ENCODE measurements around the gene POU2F3. TPM values are rescaled to one million over a fixed set of nuclear protein-coding genes. Genes with fewer than 3 reads are reported as not detected.

The POU2F3 gene
- polyA plus RNA-seq (2013): 18.6 and 19.6 TPM in 2 replicates

DNA sequence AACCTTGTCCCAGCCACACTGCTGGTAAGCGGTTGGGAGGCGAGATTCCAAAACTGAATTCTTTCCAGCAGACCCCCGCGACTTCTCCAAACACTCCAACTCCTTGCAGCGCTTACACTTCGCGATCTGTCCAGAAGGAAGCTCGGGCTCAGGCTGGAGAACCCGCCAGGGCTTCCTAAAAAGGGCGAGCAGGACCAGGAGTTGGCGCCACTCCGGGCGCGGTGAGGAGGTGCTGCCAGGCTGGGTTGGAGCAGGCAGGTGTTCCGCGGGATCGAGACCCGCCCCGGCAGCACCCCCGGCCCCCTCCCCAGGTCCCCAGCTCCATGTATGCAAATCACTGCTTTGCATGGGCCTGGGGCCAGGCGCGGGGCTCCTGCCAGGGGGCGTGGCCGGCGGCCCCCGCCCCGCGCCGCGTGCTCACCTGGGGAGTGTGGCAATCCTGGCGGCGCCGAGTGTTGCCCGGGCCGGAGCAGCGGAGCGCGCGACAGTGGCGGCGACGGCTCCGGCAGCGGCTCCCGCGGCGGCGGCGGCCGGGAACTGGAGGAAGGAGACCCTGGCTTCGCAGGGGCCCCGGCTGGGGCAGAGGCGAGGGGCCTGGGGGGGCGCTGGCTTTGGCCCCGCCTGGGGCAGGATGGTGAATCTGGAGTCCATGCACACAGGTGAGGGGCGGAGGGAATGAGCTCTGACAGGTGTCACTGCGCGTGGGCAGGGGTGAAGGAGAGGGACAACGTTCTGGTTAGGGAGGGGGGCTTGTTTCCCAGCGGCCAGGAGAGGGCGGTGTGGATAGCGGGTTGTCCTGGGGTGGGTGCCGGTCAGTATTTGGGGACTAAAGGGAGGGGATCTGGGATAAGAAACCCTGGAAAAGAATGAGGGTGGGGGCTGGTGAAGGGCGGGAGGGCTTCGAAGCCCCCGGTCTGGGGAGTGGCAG is at the start of gene POU2F3:
Gene POU2F3 (plus strand): TSS at position 428 of the 928 bp plus-strand sequence. CDS start 204 bp downstream, at position 632.
- Histone ChIP-seq H2AFZ (ENCODE audit: insufficient read depth, low read length, poor library complexity) (no peak within 1 kb of the TSS), H3K4me2 (ENCODE audit: low read length) (peak within 1 kb of the TSS; percentile 58), H3K4ac (ENCODE audit: low read depth, low read length) (no peak within 1 kb of the TSS), H4K91ac (ENCODE audit: low read depth, low read length) (no peak within 1 kb of the TSS), H4K12ac (ENCODE audit: low read depth, low read length) (no peak within 1 kb of the TSS), H3K4me3 (ENCODE audit: low read depth, low read length) (peak within 1 kb of the TSS; percentile 21), H3K9ac (ENCODE audit: low read length) (no peak within 1 kb of the TSS), H3K14ac (ENCODE audit: low read length) (no peak within 1 kb of the TSS), H3K27ac (ENCODE audit: low read depth, low read length) (no peak within 1 kb of the TSS), H2BK120ac (ENCODE audit: insufficient read depth, low read length, poor library complexity) (no peak within 1 kb of the TSS), H3K79me2 (ENCODE audit: control insufficient read depth, insufficient read depth, low read length, poor library complexity) (no peaks in the 10 kb centered on the region), H3K36me3 (ENCODE audit: control insufficient read depth in 1 of 2, insufficient read depth in 2 of 2, low read length in 2 of 2) (no peaks in the 10 kb centered on the region), H3K23ac (ENCODE audit: low read length) (peak within 1 kb of the TSS; percentile 58), H2AK5ac (ENCODE audit: low read length) (no peak within 1 kb of the TSS), H2BK5ac (ENCODE audit: low read depth, low read length, poor library complexity) (no peak within 1 kb of the TSS), H2BK12ac (ENCODE audit: low read length) (no peak within 1 kb of the TSS), H3K27me3 (ENCODE audit: insufficient read depth, low read length) (peaks cover 17% of the 10 kb centered on the region), H3K9me3 (ENCODE audit: insufficient read depth, low read depth, low read length) (peaks cover 2% of the 10 kb centered on the region), H3K79me1 (ENCODE audit: low read length) (peaks cover 3% of the 10 kb centered on the region), H3K4me1 (ENCODE audit: control insufficient read depth in 1 of 2, insufficient read depth in 2 of 2, low read length in 2 of 2) (peaks cover 9% of the 10 kb centered on the region in 2 experiments), H3K18ac (ENCODE audit: low read length) (no peak within 1 kb of the TSS), H4K8ac (ENCODE audit: low read depth, low read length) (no peak within 1 kb of the TSS)
- WGBS (ENCODE audit: extremely low coverage, insufficient coverage, insufficient read length): no CpG with 5 or more reads among the region's 66 CpGs
- no peak for DNase-seq

GRCh38 chr11:120191058-120191457 is 48.9 kb upstream of the POU2F3 start:
- H4K91ac ChIP-seq (ENCODE audit: low read depth, low read length): no peak overlapping the region
- H3K4ac ChIP-seq (ENCODE audit: low read depth, low read length): no peak overlapping the region
- no peak overlapping the region for H2AK5ac ChIP-seq (ENCODE audit: low read length)
- H3K4me2 ChIP-seq (ENCODE audit: low read length): no peak overlapping the region
- no CpG with 5 or more reads among the region's 4 CpGs for WGBS (ENCODE audit: extremely low coverage, insufficient coverage, insufficient read length)
- no peak overlapping the region for H2BK120ac ChIP-seq (ENCODE audit: insufficient read depth, low read length, poor library complexity)
- H3K79me2 ChIP-seq (ENCODE audit: control insufficient read depth, insufficient read depth, low read length, poor library complexity): no peaks in the 10 kb centered on the region
- H3K14ac ChIP-seq (ENCODE audit: low read length): no peak overlapping the region
- H4K8ac ChIP-seq (ENCODE audit: low read depth, low read length): no peak overlapping the region
- H3K27me3 ChIP-seq (ENCODE audit: insufficient read depth, low read length): no peaks in the 10 kb centered on the region
- H3K36me3 ChIP-seq (ENCODE audit: control insufficient read depth in 1 of 2, insufficient read depth in 2 of 2, low read length in 2 of 2): no peaks in the 10 kb centered on the region
- no peak for DNase-seq
- no peak overlapping the region for H3K9ac ChIP-seq (ENCODE audit: low read length)
- no peak overlapping the region for H3K23ac ChIP-seq (ENCODE audit: low read length)
- H3K18ac ChIP-seq (ENCODE audit: low read length): no peak overlapping the region
- H2AFZ ChIP-seq (ENCODE audit: insufficient read depth, low read length, poor library complexity): no peak overlapping the region
- H2BK5ac ChIP-seq (ENCODE audit: low read depth, low read length, poor library complexity): no peak overlapping the region
- H3K9me3 ChIP-seq (ENCODE audit: insufficient read depth, low read depth, low read length): peaks cover 4% of the 10 kb centered on the region
- no peak overlapping the region for H2BK12ac ChIP-seq (ENCODE audit: low read length)
- no peaks in the 10 kb centered on the region for H3K4me1 ChIP-seq (ENCODE audit: control insufficient read depth in 1 of 2, insufficient read depth in 2 of 2, low read length in 2 of 2)
- no peak overlapping the region for H4K12ac ChIP-seq (ENCODE audit: low read depth, low read length)
- H3K4me3 ChIP-seq (ENCODE audit: low read depth, low read length): no peak overlapping the region
- no peaks in the 10 kb centered on the region for H3K79me1 ChIP-seq (ENCODE audit: low read length)
- H3K27ac ChIP-seq (ENCODE audit: low read depth, low read length): no peak overlapping the region

DNA sequence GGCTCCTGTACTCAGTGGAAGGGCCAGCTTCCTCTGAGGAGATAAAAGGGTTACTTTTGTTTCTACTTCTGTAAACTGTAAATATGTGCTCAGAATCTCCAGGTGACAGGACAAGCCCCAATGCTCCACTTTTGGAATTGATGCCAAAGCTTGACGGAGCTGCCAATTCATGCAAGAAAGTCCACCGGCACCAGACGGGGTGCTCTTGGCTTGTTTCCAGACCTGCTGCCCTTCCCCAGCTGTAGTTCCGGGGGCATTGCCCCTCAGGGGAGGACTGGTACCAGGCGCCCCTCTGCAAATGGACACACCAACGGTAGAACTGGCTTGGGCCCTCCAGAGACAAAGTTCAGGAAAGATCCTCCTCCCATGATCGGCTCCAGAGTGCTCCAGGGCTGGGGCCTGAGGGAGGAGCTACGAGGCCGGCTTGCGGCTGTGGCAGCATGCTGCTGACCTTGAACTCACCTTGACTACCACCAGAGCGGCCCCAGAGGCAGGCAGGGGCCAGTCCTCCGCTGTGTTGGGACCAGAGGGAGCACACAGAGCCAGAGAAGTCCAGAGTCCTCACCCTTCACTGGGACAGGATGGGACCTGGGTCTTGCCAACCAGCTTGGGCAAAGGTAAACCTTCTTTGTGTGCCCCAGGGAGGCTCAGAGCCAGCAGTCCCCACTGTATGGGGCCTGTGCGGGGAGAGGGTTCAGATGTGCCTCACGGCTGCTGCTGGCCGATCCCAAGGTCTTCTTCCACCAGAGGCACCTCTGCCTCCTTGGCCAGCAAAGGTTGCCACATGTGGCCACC is 46.9 kb upstream of the POU2F3 start:
- H2BK120ac ChIP-seq (ENCODE audit: insufficient read depth, low read length, poor library complexity): no peak overlapping the region
- H2BK12ac ChIP-seq (ENCODE audit: low read length): no peak overlapping the region
- H3K4me2 ChIP-seq (ENCODE audit: low read length): no peak overlapping the region
- H3K27me3 ChIP-seq (ENCODE audit: insufficient read depth, low read length): no peaks in the 10 kb centered on the region
- no peak overlapping the region for H4K12ac ChIP-seq (ENCODE audit: low read depth, low read length)
- H3K18ac ChIP-seq (ENCODE audit: low read length): no peak overlapping the region
- no peak overlapping the region for H2AK5ac ChIP-seq (ENCODE audit: low read length)
- H3K14ac ChIP-seq (ENCODE audit: low read length): no peak overlapping the region
- no peak overlapping the region for H3K27ac ChIP-seq (ENCODE audit: low read depth, low read length)
- no peaks in the 10 kb centered on the region for H3K79me2 ChIP-seq (ENCODE audit: control insufficient read depth, insufficient read depth, low read length, poor library complexity)
- no peak overlapping the region for H4K91ac ChIP-seq (ENCODE audit: low read depth, low read length)
- no peak overlapping the region for H3K4ac ChIP-seq (ENCODE audit: low read depth, low read length)
- no peak overlapping the region for H3K4me3 ChIP-seq (ENCODE audit: low read depth, low read length)
- H2BK5ac ChIP-seq (ENCODE audit: low read depth, low read length, poor library complexity): no peak overlapping the region
- no peaks in the 10 kb centered on the region for H3K4me1 ChIP-seq (ENCODE audit: control insufficient read depth in 1 of 2, insufficient read depth in 2 of 2, low read length in 2 of 2)
- no peak overlapping the region for H3K9ac ChIP-seq (ENCODE audit: low read length)
- H3K9me3 ChIP-seq (ENCODE audit: insufficient read depth, low read depth, low read length): peaks cover 4% of the 10 kb centered on the region
- H4K8ac ChIP-seq (ENCODE audit: low read depth, low read length): no peak overlapping the region
- no peaks in the 10 kb centered on the region for H3K79me1 ChIP-seq (ENCODE audit: low read length)
- WGBS (ENCODE audit: extremely low coverage, insufficient coverage, insufficient read length): no CpG with 5 or more reads among the region's 15 CpGs
- no peak for DNase-seq
- H3K36me3 ChIP-seq (ENCODE audit: control insufficient read depth in 1 of 2, insufficient read depth in 2 of 2, low read length in 2 of 2): no peaks in the 10 kb centered on the region
- no peak overlapping the region for H2AFZ ChIP-seq (ENCODE audit: insufficient read depth, low read length, poor library complexity)
- H3K23ac ChIP-seq (ENCODE audit: low read length): no peak overlapping the region

- no peak overlapping the region for H3K4me3 ChIP-seq (ENCODE audit: low read depth, low read length)
- H3K18ac ChIP-seq (ENCODE audit: low read length): no peak overlapping the region
- H3K27me3 ChIP-seq (ENCODE audit: insufficient read depth, low read length): peaks cover 5% of the 10 kb centered on the region
- no peak overlapping the region for H3K4ac ChIP-seq (ENCODE audit: low read depth, low read length)
- H4K12ac ChIP-seq (ENCODE audit: low read depth, low read length): no peak overlapping the region
- no peak overlapping the region for H3K4me2 ChIP-seq (ENCODE audit: low read length)
- H3K4me1 ChIP-seq (ENCODE audit: control insufficient read depth in 1 of 2, insufficient read depth in 2 of 2, low read length in 2 of 2): no peaks in the 10 kb centered on the region
- H4K91ac ChIP-seq (ENCODE audit: low read depth, low read length): no peak overlapping the region
- no peak overlapping the region for H2BK12ac ChIP-seq (ENCODE audit: low read length)
- no peak overlapping the region for H3K14ac ChIP-seq (ENCODE audit: low read length)
- no peak overlapping the region for H4K8ac ChIP-seq (ENCODE audit: low read depth, low read length)
- H2BK5ac ChIP-seq (ENCODE audit: low read depth, low read length, poor library complexity): no peak overlapping the region
- H3K79me1 ChIP-seq (ENCODE audit: low read length): no peaks in the 10 kb centered on the region
- H2AFZ ChIP-seq (ENCODE audit: insufficient read depth, low read length, poor library complexity): no peak overlapping the region
- no CpG with 5 or more reads among the region's 4 CpGs for WGBS (ENCODE audit: extremely low coverage, insufficient coverage, insufficient read length)
- no peak for DNase-seq
- H3K27ac ChIP-seq (ENCODE audit: low read depth, low read length): no peak overlapping the region
- H2BK120ac ChIP-seq (ENCODE audit: insufficient read depth, low read length, poor library complexity): no peak overlapping the region
- no peak overlapping the region for H3K9ac ChIP-seq (ENCODE audit: low read length)
- no peak overlapping the region for H3K23ac ChIP-seq (ENCODE audit: low read length)
- H2AK5ac ChIP-seq (ENCODE audit: low read length): no peak overlapping the region
- no peaks in the 10 kb centered on the region for H3K79me2 ChIP-seq (ENCODE audit: control insufficient read depth, insufficient read depth, low read length, poor library complexity)
- H3K36me3 ChIP-seq (ENCODE audit: control insufficient read depth in 1 of 2, insufficient read depth in 2 of 2, low read length in 2 of 2): no peaks in the 10 kb centered on the region
- H3K9me3 ChIP-seq (ENCODE audit: insufficient read depth, low read depth, low read length): peaks cover 2% of the 10 kb centered on the region
These were observed 45.8 kb upstream of the POU2F3 start for GRCh38 chr11:120194166-120194565.
